HuH-7.5 (cell line): ENCODE data around the gene TSPAN18.

Source experiments
- DNase-seq: peaks from one replicate; pipeline ENCODE4 v3.0.0; 2011; ENCODE audit warnings: low spot score

The TSPAN18 gene

GRCh38 chr11:44889266-44889665 is 162.5 kb downstream of the TSPAN18 start:
- no peak for DNase-seq

- DNase-seq = no peak
These were observed 166.1 kb downstream of the TSPAN18 start for GRCh38 chr11:44892843-44893242.

- no peak for DNase-seq
These were observed 166.6 kb downstream of the TSPAN18 start for GRCh38 chr11:44893308-44893822.

- DNase-seq = peak; percentile 54
These were observed 167.3 kb downstream of the TSPAN18 start for GRCh38 chr11:44893846-44894617.

- DNase-seq = peak; percentile 25
These were observed 173.2 kb downstream of the TSPAN18 start for GRCh38 chr11:44899959-44900358.

- no peak for DNase-seq
These were observed 174.4 kb downstream of the TSPAN18 start for GRCh38 chr11:44901120-44901633.

GRCh38 chr11:44901786-44902185 is 175.0 kb downstream of the TSPAN18 start:
- no peak for DNase-seq

GRCh38 chr11:44903035-44903434 is 176.3 kb downstream of the TSPAN18 start:
- DNase-seq = no peak

GRCh38 chr11:44903518-44903917 is 176.8 kb downstream of the TSPAN18 start:
- no peak for DNase-seq

- DNase-seq = no peak
These were observed 177.7 kb downstream of the TSPAN18 start for GRCh38 chr11:44904261-44905020.

GRCh38 chr11:44905131-44905866 is 178.5 kb downstream of the TSPAN18 start:
- no peak for DNase-seq

GRCh38 chr11:44906649-44907048 is 179.9 kb downstream of the TSPAN18 start:
- DNase-seq = no peak

- no peak for DNase-seq
These were observed 182.8 kb downstream of the TSPAN18 start for GRCh38 chr11:44909557-44909956.

GRCh38 chr11:44910591-44910990 is 183.8 kb downstream of the TSPAN18 start:
- no peak for DNase-seq

GRCh38 chr11:44911029-44911814 is 184.5 kb downstream of the TSPAN18 start:
- DNase-seq = peak; percentile 65

- no peak for DNase-seq
These were observed 185.7 kb downstream of the TSPAN18 start for GRCh38 chr11:44912270-44912987.

GRCh38 chr11:44913502-44913901 is 186.7 kb downstream of the TSPAN18 start:
- DNase-seq = no peak

- DNase-seq = no peak
These were observed 187.3 kb downstream of the TSPAN18 start for GRCh38 chr11:44914105-44914504.

- DNase-seq = no peak
These were observed 188.2 kb downstream of the TSPAN18 start for GRCh38 chr11:44915004-44915403.

- DNase-seq = no peak
These were observed 188.9 kb downstream of the TSPAN18 start for GRCh38 chr11:44915621-44916020.

- DNase-seq = no peak
These were observed 189.6 kb downstream of the TSPAN18 start for GRCh38 chr11:44916331-44916730.
